Adrenal gland (tissue), 5 donors: ENCODE results near the gene CACNG5.

Experiments used
- POLR2A ChIP-seq, 2 donors: fragments of 450-650 bp; IDR thresholded peaks; one replicate each; pipeline ENCODE4 v1.6.1; 2017; ENCODE audit warnings: antibody characterized with exemption in 2 of 2, mild to moderate bottlenecking in 2 of 2, moderate library complexity in 1 of 2
- TF ChIP-seq, protein P1 (sequence below), 6 experiments: fragments of 450-650 bp in 4 of 6; fragments of 200-600 bp in 2 of 6; sonication (generic) in 1 of 6; IDR thresholded peaks; 1 replicate in 5 of 6; 2 replicates in 1 of 6; pipeline versions ENCODE4 v1.5.1 to v1.8.0; 2016 to 2021; ENCODE audit warnings: antibody characterized with exemption in 6 of 6, mild to moderate bottlenecking in 2 of 6, moderate library complexity in 1 of 6
- donor health status: DM: no; HTN: no; CAD: no.

DNA sequence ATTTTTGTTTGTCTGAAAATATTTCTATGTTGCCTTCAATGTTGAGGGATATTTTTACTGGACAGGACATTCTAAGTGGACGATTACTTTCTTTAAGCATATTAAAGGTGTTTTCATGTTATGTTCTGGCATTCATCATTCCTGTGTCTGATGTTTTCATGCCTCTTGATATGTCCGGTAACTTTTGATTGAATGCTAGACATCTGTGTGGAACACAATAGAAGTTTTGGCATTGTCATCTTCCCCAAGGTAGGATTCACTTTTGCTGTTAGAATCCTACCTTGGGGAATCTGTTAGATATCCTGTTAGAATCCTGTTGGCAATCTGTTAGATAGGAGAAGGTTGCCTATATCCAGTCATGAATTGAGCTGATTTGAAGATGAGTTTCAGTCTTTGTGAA is 28.9 kb downstream of the CACNG5 start:
- TF ChIP-seq, protein P1, sequence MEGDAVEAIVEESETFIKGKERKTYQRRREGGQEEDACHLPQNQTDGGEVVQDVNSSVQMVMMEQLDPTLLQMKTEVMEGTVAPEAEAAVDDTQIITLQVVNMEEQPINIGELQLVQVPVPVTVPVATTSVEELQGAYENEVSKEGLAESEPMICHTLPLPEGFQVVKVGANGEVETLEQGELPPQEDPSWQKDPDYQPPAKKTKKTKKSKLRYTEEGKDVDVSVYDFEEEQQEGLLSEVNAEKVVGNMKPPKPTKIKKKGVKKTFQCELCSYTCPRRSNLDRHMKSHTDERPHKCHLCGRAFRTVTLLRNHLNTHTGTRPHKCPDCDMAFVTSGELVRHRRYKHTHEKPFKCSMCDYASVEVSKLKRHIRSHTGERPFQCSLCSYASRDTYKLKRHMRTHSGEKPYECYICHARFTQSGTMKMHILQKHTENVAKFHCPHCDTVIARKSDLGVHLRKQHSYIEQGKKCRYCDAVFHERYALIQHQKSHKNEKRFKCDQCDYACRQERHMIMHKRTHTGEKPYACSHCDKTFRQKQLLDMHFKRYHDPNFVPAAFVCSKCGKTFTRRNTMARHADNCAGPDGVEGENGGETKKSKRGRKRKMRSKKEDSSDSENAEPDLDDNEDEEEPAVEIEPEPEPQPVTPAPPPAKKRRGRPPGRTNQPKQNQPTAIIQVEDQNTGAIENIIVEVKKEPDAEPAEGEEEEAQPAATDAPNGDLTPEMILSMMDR (IDR thresholded peaks at IDR 0.05), result no peak
- TF ChIP-seq POLR2A (IDR thresholded peaks at IDR 0.05), result no peak
